HG03354 (cell line): ENCODE measurements around the gene PXMP2.

ENCODE experiments used
- ATAC-seq: cut with Tn5 transposase; IDR thresholded peaks from one replicate; pipeline ENCODE4 v1.9.1; 2021; ENCODE audit warnings: mild to moderate bottlenecking; ENCODE audit not compliant: unreplicated experiment, poor library complexity, severe bottlenecking

The PXMP2 gene

DNA sequence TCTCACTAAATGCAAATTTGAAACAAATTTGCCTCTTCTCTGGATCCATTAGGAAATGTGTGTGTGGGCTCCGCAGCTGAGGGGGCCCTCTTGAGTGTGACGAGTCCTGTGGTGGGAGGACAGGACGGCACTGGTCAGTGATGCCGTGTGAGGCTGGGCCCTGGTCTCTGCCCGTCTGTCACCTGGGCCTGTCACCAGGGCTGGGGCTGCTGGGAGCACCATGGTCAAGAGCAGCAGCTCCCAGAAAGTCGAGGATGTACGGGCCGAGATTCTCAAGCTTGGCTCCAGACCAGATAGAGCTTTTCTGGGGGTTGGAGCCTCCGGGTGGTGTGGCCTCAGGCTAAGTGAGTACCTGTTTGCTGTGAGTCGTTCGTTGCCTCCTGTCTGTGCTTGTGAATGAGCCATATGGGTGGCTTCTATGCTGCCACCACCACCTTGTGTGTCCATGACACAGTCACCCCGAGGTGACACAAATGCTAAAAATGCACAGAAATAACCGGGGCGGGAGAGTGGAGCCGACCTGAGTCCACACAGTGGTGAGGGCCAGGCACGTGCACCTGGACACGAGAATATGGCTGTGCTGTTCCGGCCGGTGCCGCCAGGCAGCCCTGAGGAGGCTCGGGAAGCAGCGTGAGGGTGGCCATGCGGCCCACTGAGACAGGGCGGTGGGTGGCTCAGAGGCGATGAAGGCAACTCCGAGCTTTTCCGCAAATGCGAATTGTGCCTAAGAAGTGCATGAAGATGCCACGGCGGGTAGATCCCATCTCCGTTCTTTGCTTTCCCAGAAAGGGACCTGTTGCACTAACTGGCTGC lies 32.0 kb downstream of the PXMP2 start:
- ATAC-seq: no peak

DNA sequence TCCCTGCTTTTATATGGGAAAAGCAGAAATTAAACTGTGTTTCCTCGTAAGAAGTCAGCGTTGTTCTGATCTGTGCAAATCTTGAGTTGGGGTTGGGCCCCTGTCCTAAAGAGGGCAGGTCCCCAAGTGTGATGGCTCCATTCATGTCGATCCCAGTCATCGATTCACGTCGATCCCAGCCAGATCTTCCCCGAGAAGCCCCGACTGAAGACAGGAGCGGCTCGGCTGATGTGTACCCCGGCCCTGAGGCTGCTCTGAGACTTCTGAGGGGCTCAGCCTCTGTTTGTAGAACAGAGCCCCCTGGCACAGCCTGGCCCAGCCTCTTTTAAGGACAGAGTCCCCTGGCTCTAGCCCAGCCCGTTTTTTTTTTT lies 32.6 kb downstream of the PXMP2 start:
- ATAC-seq: no peak

DNA sequence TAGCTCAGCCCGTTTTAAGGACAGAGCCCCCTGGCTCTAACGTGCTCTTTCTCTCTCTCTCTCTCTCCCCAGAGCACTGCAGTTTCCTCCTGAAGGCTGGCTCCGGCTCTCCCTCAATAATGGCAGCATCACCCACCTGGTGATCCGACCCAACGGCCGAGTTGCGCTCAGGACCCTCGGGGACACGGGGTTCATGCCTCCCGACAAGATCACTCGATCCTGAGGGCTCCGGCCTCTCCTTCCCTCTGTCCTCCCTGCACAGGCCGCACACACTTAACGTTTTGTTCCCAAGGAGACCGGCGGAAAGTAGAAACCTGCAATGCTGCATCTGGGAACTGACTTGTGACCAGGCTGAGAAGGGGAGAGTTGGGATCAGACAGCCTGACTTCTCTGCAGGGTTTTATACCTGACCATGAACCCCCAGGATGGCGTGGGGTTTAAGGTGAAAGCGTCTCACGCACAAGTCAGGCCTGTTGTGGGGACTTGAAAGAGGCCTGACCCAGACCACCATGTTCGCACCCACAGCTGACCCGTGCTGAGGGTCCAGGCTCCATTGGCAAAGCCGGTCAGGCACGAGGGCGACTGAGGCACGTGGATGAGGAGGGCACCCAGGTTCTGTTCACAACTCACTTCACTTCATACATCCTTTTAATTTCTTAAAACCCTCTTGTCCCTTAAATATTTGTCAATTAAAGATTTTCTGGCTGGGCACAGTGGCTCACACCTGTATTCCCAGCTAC lies 33.4 kb downstream of the PXMP2 start:
- no peak for ATAC-seq

DNA sequence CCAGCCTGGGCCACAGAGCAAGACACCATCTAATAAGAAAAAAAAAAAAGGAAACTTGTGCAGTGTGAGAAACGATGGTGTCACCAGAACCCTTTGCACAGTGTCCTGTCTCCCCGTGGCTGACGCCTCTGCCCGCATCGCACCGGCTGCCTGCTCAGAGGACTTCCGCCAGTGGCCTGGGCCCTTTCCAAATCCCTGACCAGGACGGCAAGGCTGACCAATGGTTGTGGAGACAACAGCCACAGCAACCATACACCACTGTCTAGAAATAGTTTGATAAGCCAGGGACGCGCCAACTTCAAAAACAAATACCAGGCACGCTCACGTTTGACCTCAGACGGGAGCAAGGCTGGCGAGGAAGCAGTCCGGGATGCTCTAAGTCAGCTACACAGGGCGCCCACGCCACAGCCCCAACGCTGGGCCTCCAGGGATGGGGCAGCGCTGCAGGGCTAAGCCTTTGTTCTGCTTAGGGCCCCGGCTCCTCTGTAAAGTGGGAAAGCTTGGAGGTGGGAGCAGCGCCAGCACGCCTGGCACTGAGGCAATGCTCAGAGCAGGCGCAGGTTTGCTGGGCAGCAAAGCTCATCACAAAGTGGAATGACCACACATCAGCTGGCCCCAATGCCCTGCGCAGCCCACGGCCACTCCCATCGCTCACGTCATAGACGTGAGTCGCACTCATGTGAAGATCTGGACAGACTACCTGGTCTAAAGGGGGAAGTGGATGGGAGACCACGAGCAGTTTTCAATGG lies 35.8 kb downstream of the PXMP2 start:
- no peak for ATAC-seq

DNA sequence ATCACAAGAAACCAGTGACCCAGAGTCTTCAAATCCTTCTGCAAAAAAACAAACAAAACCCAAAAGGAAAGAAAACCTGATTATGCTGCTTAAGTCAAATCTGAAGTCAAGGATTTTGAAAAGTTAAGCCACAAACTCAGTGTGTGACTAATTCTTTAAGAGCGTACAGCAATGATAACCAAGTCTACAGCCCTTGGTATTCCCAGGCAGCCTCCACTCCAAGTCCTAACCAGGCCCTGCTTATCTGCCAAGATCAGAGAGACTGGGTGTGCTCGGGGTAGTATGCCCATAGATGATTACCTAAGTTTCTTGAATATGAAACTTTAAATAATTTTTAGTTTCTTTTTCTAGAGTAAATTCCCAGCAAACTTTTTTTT lies 36.4 kb downstream of the PXMP2 start:
- ATAC-seq: no peak

DNA sequence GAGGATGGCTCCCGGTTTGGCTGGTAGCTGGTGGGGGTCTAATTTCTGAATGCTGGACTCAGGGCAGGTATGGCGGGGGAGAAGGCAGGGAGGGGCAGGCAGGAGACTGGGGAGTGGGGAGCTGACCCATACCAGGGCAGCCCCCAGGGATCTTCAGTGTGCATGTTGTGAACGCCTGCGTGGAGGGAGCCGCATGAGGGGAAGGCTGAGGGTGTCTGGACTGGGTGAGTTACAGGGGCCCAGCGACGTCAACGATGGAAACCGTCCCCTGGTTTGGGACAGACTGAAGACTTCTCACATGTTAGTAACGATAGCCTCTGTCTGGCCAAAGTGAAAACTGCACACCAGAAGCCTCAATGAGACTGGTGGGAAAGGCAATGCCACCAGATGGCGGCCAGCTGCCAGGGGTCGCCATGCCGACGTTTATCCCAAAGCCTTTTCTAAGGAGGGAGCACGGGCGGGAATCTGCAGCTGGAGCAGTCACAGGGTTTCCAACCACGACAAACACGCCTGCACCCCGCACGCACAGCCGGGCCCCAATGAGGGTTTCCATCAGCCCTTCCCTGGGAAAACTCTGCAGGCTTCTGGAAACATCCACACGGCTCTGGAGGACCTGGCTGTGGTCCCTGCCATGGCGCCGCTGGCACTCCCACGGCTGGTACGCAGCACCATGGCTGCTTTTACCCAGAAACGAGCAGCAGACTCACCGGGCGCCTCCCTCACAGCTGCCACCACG lies 37.3 kb downstream of the PXMP2 start:
- ATAC-seq: no peak

DNA sequence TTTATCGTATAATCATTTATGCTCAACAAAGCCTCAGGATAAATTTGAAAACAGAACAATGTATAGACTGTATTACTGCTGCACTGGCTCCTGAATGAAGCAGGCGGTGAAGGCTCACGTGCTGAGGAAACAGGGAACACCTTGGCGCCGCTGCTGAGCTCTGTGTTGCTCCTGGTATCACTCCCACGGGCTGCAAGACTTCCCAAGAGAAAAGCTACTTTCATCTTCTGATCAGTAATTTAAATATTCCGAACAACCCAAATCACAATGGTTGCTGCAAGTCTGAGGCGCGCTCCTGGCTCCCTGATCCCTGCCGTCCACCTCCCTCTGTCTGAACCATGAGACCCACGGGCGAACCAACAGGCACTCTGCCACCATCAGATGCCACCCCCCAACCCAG lies 39.0 kb downstream of the PXMP2 start:
- ATAC-seq: no peak

DNA sequence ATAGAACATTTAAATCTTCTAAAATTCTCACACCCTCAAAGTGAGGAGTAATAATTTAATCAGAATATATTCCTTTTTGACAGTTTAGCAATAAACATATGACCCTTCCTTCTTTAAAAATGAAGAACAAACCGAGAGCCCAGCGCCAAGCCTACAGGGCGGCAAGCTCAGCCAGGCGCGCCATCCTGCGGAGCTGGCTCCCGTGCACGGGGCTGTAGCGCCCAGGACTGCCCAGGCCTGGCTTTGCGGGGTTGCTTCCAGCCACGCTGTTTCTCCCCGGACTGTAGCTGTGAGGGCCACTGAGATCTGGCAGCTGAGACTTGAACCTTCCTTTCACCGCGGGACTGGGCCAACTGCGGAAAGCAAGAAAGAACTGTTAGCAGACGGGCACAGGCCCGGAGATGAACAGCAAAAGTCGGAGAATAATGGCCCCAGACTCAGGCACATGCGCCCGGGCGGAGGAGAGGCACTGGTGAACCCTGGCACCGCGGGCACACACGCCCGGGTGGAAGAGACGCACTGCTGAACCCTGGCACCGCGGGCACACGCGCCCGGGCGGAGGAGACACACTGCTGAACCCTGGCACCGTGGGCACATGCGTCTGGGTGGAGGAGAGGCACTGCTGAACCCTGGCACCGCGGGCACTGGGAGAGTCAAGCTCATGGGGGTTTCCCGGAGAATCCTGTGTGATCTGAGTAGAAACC lies 39.9 kb downstream of the PXMP2 start:
- ATAC-seq: no peak

DNA sequence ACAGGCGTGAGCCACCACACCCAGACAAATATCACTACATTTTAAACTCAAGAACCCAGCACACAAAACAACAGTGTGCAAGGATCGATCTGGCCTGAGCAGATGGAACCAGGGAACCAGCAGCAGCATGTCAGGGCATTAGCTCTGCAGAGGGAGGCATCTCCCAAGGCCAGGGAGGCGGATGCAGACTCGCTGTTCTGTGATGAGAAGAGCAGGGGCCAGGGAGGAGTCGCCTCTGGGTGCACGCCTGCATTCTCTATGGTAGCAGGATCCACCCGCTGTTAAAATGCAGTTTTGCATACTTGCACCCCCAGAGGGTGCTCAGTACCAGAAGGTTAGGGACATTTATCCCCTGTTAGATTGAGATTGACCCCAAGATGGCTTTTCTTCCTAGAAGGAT lies 41.1 kb downstream of the PXMP2 start:
- ATAC-seq: no peak

DNA sequence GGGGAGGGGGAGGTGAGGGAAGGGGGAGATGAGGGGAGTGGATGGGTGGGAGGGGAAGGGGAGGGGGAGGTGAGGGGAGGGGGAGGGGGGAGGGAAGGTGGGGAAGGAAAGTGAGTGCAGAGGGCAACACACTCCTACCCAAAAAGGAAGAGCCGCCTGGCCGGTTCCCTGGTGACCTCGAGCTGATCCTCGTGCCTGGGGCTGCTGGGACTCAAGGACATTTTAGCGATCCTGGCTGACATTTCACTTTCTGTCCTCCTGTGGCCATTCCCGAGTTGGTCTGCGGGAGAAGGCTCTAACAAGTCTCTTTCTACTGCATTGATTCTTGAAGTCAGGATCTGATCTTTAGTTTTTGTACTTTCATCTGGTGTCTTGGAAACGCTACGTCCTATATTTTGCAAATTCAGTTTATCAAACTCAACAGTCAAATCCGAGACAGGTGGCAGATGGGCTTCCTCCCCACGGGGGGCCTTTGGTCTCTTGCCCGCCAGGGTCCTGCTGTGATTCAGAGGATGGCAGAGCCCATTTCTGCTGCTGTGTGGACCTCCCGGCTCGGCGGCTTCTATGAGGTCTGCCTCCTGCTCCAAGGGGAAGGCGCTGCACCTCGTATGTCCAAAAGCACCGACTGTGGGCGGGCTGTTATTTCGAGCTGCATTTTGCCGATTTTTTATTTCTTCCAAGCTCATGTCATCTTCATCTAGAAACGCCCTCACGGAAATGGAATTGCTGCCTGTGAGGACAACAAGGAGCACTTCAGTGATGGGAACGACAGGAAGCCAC lies 42.3 kb downstream of the PXMP2 start:
- no peak for ATAC-seq

DNA sequence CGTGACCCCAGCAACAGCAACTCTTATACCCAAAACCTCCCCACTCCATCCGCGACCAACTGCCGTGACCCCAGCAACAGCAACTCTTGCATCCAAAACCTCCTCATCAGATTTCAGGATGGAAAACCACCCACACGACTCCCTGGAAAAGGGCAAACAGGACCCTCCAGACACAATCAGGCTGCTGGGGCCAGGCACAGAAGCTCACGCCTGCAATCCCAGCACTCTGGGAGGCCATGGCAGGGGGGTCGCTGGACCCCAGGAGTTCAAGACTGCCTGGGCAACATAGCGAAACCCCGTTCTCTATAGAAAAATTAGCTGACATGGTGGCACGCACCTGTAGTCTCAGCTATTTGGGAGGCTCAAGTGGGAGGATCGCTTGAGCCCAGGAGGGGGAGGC lies 43.0 kb downstream of the PXMP2 start:
- no peak for ATAC-seq

DNA sequence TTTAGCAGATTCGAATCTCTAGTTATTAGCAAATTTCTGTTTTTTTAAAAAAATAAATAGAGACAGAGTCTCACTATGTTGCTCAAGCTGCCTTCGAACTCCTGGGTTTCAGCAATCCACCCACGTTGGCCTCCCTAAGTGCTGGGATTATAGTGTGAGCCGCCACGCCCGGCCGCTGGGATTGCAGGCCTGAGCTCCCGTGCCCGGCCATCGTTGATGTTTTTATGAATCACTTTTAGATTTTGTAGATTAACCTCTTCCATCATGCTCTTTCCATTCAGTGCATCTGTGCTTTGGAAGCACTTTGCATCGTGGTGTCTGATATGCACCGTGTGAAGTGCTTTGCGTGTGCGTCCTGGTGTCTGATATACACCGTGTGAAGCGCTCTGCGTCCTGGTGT lies 44.2 kb downstream of the PXMP2 start:
- no peak for ATAC-seq

DNA sequence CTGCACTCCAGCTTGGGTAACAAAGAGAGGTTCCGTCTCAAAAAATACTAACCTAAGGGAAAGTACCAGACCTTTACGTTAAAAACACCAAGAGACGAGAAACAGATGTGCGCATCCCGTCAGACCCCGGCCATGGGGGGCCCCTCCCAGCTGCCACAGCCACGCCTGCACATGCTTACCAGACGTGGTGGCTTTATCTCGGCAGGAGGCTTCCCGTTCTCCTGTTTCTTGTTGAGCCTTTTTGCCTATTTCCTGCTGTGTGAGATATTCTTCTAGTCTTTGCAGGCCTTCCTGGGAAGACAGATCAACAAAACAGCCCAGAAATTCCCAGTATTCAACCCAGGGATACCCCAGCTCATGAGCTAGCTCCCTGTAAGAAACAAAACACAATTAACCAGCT lies 46.8 kb downstream of the PXMP2 start:
- no peak for ATAC-seq

DNA sequence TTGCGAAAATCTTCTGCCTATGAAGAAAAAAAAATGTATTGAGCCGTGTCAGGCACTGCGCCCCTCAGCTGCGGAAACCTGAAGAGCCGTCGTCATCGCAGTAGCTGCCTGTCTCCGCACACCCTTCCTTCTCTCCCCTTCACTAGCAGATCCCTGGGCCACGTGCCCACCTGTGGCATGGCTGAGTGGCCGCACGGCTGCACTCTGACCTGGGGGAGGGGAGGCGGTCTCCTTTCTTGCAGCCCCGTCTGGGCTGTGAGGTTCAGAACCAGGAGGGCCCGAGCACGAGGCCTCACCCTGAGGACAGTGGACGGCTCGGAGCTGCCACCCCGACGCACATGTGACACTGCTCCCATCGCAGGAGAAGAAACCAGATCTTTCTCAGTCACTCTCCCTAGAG lies 48.1 kb downstream of the PXMP2 start:
- no peak for ATAC-seq

DNA sequence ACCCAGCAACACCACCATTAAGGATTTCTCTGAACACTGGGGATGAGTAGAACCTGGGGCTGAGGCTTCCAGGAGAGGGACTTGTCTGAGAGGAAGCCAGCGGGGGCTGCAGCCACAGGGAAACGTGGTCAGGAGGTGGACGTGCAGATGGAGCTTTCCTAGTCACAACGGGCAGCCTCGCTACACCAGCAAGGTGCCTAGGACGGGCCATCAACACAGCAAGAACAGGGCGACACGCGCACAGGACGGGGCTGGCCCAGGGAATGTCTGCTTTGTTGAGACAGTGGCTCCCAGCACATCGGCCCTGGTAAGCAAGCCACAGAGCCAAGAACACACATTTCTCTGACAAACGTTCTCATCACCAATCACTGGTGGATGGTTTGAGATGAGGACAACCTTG lies 49.0 kb downstream of the PXMP2 start:
- ATAC-seq: no peak

DNA sequence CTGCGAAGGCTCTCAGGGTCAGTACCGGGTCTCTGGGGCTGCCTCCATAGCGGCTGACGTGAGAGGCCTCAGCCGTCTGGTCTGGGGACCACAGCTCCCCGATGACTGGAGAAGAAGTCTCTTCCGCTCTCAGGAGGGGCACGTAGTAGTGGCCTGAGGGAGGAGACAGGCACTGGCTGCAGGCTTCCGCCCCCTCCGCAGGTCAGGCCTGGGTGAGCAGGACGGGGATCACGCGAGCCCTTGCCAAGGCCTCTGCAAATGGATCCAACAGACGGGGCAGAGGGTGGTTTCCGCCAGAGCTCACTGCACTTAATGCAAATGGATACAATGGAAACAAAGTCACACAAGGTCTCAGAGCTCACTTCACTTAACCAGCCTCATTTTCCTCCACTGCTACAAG lies 49.5 kb downstream of the PXMP2 start:
- no peak for ATAC-seq

DNA sequence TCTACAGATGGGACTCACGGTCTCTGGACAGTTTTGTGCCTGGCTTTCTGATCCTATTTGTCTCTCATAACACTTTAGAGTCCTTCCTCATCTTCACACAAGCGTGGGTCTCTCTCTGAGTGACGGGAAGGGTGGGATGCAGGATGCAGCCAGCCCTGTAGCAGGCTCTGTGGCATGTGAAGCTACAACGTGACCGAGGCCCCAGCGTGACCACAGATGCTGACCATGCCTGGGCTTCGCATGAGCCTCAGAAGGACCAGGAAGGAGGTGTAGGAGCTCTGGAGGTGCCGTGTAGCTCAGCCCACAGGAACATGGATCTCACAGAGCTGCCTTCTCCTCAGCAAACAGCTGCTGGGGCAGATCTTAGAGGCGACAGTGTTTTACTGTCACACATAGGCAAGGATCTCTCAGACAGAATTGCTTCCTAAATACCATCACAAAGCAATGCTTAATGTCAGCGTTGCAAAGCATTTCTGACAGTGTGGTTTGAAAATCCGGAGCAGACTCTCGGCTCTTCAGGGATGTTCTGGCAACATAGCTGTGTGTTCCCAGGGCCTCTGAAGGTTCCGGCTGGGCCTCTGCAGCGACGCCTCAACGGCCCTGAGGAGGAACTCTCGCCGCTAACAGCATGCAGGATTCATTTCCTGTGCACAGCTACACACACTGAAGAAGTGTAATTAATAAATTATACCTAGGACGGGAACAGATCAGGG lies 52.4 kb downstream of the PXMP2 start:
- no peak for ATAC-seq

DNA sequence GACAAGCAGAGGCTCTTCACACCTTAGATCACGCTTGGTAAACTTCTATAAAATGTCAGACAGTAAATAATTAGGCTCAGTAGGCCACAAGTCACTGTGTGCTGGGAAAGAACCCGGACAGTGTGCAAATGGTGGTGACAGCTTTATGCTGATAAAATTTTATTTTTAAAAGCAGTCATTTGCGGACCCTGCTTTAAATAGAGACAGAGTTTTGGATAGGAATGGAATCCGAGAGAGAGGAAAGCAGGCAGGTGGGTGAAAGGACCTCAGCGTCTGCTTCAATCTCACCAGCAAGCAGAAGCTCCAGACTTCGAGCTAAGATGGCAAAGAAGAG lies 52.9 kb downstream of the PXMP2 start:
- no peak for ATAC-seq
